Stimulated activated CD4-positive, alpha-beta T cell treated with anti-CD3 and anti-CD28 coated beads, TNF-alpha, amount 100 ng/mL, for 48 hours (primary cell): Measurements from ENCODE around the gene ADARB2.
"Not testable (repeated sequence)": the region's sequence is repeated elsewhere in the genome, so short reads cannot be mapped to it uniquely, and the experiment has no call there.

Experiments
- DNase-seq, 3 donors: peaks; one replicate each; pipeline ENCODE4 v3.0.0-alpha.2; 2020; ENCODE audit warnings: low read depth in 3 of 3

The ADARB2 gene

GRCh38 chr10:1268831-1269230 is 468.5 kb downstream of the ADARB2 start:
- DNase-seq, result no peak

- DNase-seq, result no peak
These were observed 469.8 kb downstream of the ADARB2 start for GRCh38 chr10:1267568-1267967.

- DNase-seq, result no peak
These were observed 470.2 kb downstream of the ADARB2 start for GRCh38 chr10:1267148-1267547.

- DNase-seq, result no peak
These were observed 471.1 kb downstream of the ADARB2 start for GRCh38 chr10:1266033-1266802.

- no peak for DNase-seq
These were observed 473.3 kb downstream of the ADARB2 start for GRCh38 chr10:1264001-1264400.

GRCh38 chr10:1257274-1257673 is 480.1 kb downstream of the ADARB2 start:
- DNase-seq, result no peak

- DNase-seq, result no peak
These were observed 480.9 kb downstream of the ADARB2 start for GRCh38 chr10:1256432-1256725.

GRCh38 chr10:1255600-1256431 is 481.5 kb downstream of the ADARB2 start:
- no peak for DNase-seq

- no peak for DNase-seq
These were observed 482.2 kb downstream of the ADARB2 start for GRCh38 chr10:1255118-1255517.

GRCh38 chr10:1253523-1254353 is 483.6 kb downstream of the ADARB2 start:
- no peak for DNase-seq

GRCh38 chr10:1251769-1252168 is 485.6 kb downstream of the ADARB2 start:
- DNase-seq, result no peak

- DNase-seq, result no peak
These were observed 488.0 kb downstream of the ADARB2 start for GRCh38 chr10:1249142-1249920.

- DNase-seq, result not testable (repeated sequence)
These were observed 489.1 kb downstream of the ADARB2 start for GRCh38 chr10:1248262-1248630.

GRCh38 chr10:1247598-1248261 is 489.6 kb downstream of the ADARB2 start:
- no peak for DNase-seq

GRCh38 chr10:1244493-1244892 is 492.8 kb downstream of the ADARB2 start:
- DNase-seq, result no peak

GRCh38 chr10:1243486-1244234 is 493.7 kb downstream of the ADARB2 start:
- DNase-seq, result no peak

GRCh38 chr10:1242975-1243374 is 494.4 kb downstream of the ADARB2 start:
- DNase-seq, result no peak

GRCh38 chr10:1241973-1242935 is 495.1 kb downstream of the ADARB2 start:
- DNase-seq, result no peak

- DNase-seq, result no peak
These were observed 495.9 kb downstream of the ADARB2 start for GRCh38 chr10:1241322-1241890.
